ENCODE data around the gene SCYGR2. TPM values are rescaled to one million over a fixed set of nuclear protein-coding genes. Genes with fewer than 3 reads are reported as not detected.

The SCYGR2 gene
- total RNA-seq, 1 experiment from 2014 or later: not detected

DNA sequence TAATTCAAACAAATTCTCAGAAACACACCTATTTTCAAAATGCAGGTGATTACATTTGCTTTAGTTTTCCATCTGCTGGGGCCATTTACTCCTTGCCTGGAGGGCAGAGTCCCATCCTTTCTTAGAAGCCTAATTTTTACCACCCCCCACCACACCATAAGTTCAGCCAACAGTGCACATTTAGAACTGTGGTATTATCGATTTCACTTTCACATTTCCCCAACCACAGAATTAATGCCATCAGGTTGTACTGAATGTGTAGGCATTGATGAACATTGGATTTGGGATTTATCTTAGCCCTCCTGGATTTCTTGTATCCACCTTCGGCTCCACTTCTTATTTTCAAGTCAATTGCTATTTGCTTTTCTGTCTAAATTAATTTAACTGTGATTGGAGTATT lies 11.4 kb downstream of the SCYGR2 start:
- no peak overlapping the region for H3K27ac ChIP-seq (ENCODE audit: low read depth, low read length, poor library complexity, severe bottlenecking)
- TF ChIP-seq, protein P1, sequence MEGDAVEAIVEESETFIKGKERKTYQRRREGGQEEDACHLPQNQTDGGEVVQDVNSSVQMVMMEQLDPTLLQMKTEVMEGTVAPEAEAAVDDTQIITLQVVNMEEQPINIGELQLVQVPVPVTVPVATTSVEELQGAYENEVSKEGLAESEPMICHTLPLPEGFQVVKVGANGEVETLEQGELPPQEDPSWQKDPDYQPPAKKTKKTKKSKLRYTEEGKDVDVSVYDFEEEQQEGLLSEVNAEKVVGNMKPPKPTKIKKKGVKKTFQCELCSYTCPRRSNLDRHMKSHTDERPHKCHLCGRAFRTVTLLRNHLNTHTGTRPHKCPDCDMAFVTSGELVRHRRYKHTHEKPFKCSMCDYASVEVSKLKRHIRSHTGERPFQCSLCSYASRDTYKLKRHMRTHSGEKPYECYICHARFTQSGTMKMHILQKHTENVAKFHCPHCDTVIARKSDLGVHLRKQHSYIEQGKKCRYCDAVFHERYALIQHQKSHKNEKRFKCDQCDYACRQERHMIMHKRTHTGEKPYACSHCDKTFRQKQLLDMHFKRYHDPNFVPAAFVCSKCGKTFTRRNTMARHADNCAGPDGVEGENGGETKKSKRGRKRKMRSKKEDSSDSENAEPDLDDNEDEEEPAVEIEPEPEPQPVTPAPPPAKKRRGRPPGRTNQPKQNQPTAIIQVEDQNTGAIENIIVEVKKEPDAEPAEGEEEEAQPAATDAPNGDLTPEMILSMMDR (conservative IDR thresholded peaks at IDR 0.05; ENCODE audit: low read depth, low read length): no peak
- H3K36me3 ChIP-seq (ENCODE audit: insufficient read depth, low read length, poor library complexity, severe bottlenecking): no peaks in the 10 kb centered on the region
- H3K27me3 ChIP-seq (replicated peaks; ENCODE audit: insufficient read depth, low read depth, low read length, poor library complexity): no peaks in the 10 kb centered on the region
- no TSS peak for BruUV-seq (replicated peaks)
- CTCF ChIA-PET: no interaction called here
- H3K9me3 ChIP-seq (ENCODE audit: low read depth, low read length, poor library complexity, severe bottlenecking): no peaks in the 10 kb centered on the region
- H3K4me1 ChIP-seq (ENCODE audit: insufficient read depth, low read length, poor library complexity, severe bottlenecking): no peaks in the 10 kb centered on the region
- no peak overlapping the region for H3K4me3 ChIP-seq (ENCODE audit: low read depth, low read length, poor library complexity, severe bottlenecking)
- DNase-seq (ENCODE audit: low spot score): no peak
- POLR2A ChIA-PET (ENCODE audit: low non-redundant PET): no interaction called here
- intact Hi-C loops (cut with micrococcal nuclease; ENCODE audit: unreplicated experiment): no loop called here

DNA sequence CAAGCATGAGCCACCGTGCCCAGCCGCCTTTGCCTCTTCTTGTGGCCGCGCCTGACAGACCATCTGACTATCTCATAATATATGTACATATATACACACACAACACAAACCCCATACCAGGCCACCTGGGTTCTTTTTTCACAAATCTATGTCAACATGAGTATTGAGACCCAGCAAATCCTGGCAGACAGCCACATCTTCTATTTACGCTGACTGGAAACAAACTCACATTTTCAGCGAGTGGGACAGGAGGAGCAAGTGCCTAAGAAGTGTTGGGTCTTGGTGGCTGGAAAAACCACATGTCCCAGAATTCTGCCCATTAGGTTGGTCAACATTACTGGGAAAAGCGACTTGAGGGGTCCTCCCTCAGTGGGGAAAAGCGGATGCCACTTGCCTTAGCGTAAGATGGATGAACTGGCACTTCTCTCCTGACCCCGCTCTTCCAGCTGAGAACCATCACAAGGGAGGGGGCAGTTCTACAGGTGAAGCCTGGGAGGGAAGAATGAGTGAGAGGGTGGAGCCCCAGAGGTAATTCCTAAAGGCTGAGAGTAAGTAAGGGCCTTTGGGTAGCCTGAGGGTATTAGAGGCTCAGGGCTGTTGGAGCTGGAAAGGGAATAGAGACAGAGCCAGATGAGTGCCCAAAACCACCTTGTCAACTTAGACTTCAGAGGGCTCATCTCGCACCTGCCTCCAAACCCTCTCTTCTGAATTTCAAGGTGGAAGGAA lies 14.0 kb downstream of the SCYGR2 start:
- Histone ChIP-seq H3K9me3 (ENCODE audit: low read depth, low read length, poor library complexity, severe bottlenecking) (no peaks in the 10 kb centered on the region), H3K4me3 (ENCODE audit: low read depth, low read length, poor library complexity, severe bottlenecking) (no peak overlapping the region), H3K27me3 (replicated peaks; ENCODE audit: insufficient read depth, low read depth, low read length, poor library complexity) (no peaks in the 10 kb centered on the region), H3K36me3 (ENCODE audit: insufficient read depth, low read length, poor library complexity, severe bottlenecking) (no peaks in the 10 kb centered on the region), H3K4me1 (ENCODE audit: insufficient read depth, low read length, poor library complexity, severe bottlenecking) (no peaks in the 10 kb centered on the region), H3K27ac (ENCODE audit: low read depth, low read length, poor library complexity, severe bottlenecking) (no peak overlapping the region)
- intact Hi-C loops (cut with micrococcal nuclease; ENCODE audit: unreplicated experiment): no loop called here
- no peak for DNase-seq (ENCODE audit: low spot score)
- no TSS peak for BruUV-seq (replicated peaks)
- ChIA-PET CTCF (no interaction called here), POLR2A (ENCODE audit: low non-redundant PET) (no interaction called here)
- no peak for TF ChIP-seq EZH2 (IDR thresholded peaks at IDR 0.05; ENCODE audit: borderline replicate concordance, low read depth, low read length, poor library complexity, severe bottlenecking)
- TF ChIP-seq, protein P1 (conservative IDR thresholded peaks at IDR 0.05; ENCODE audit: low read depth, low read length): no peak

DNA sequence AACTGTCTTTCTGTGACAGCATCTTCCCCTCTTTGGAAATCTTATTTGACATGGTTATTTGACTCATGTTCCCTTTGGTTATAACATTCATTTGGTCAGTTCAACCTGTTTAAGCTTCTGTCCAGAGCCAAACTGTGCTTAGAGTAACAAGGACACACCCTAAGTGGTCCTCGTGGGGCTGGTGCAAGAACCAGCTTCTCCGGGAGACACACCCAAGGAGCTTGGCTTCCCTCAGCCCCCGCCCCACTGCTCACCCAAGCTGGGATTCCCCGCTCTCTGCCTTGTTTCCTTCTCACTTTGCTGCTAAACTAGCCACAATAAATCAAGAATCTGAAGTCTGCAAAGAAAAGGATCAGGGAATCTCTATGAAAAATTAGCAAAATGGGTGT lies 14.6 kb downstream of the SCYGR2 start:
- H3K27ac ChIP-seq (ENCODE audit: low read depth, low read length, poor library complexity, severe bottlenecking): no peak overlapping the region
- TF ChIP-seq, protein P1 (conservative IDR thresholded peaks at IDR 0.05; ENCODE audit: low read depth, low read length): no peak
- TF ChIP-seq EZH2 (IDR thresholded peaks at IDR 0.05; ENCODE audit: borderline replicate concordance, low read depth, low read length, poor library complexity, severe bottlenecking): no peak
- no peaks in the 10 kb centered on the region for H3K9me3 ChIP-seq (ENCODE audit: low read depth, low read length, poor library complexity, severe bottlenecking)
- BruUV-seq (replicated peaks): no TSS peak
- H3K36me3 ChIP-seq (ENCODE audit: insufficient read depth, low read length, poor library complexity, severe bottlenecking): no peaks in the 10 kb centered on the region
- intact Hi-C loops (cut with micrococcal nuclease; ENCODE audit: unreplicated experiment): no loop called here
- no peak for DNase-seq (ENCODE audit: low spot score)
- no peaks in the 10 kb centered on the region for H3K27me3 ChIP-seq (replicated peaks; ENCODE audit: insufficient read depth, low read depth, low read length, poor library complexity)
- no peaks in the 10 kb centered on the region for H3K4me1 ChIP-seq (ENCODE audit: insufficient read depth, low read length, poor library complexity, severe bottlenecking)
- POLR2A ChIA-PET (ENCODE audit: low non-redundant PET): no interaction called here
- CTCF ChIA-PET: no interaction called here
- no peak overlapping the region for H3K4me3 ChIP-seq (ENCODE audit: low read depth, low read length, poor library complexity, severe bottlenecking)

Measured in A673 (cell line).